H4 (cell line): ENCODE measurements around the gene VASH2. TPM values are rescaled to one million over a fixed set of nuclear protein-coding genes. Genes with fewer than 3 reads are reported as not detected.

Experiments
- DNase-seq: peaks from one replicate; pipeline ENCODE4 v3.0.0-alpha.2; 2015; ENCODE audit warnings: low spot score
- total RNA-seq: library from RNA; depleted of rRNA; stranded (reverse); fragments of >200 nt; shearing (Covaris generic); gene quantifications from 2 replicates; pipeline ENCODE4 v1.2.3, GENCODE V29; 2014; rRNA removed

The VASH2 gene
- total RNA-seq, 1 experiment from 2014 or later = 2.5 TPM

DNA sequence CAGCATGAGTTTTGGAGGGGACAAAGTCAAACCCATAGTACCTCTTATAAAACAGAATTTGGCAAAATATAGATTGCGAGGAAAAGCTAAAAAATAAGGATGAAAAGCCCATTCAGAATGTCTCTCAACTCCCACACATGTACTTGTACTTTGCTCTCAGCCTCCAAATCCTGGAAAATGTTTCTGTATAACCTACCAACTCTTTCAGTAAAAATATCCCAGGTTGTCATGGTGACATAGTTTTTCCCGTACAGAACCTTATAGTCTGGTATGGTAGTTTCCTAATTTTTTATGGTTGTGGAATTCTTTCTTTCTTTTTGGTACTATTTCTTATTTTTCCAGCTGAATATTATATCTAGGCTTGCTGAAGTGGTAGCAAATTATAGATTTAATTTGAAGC, 85.2 kb downstream of the VASH2 start:
- no peak for DNase-seq

Other genes starting within 250 kb of the VASH2 start
- 46.8 and 51.2 TPM in 2 replicates for gene NSL1, start 158.8 kb upstream of the VASH2 start, total RNA-seq
- gene TATDN3, start 158.6 kb upstream of the VASH2 start, total RNA-seq = 18.7 and 25.3 TPM in 2 replicates
- gene SPATA45, start 102.9 kb upstream of the VASH2 start, total RNA-seq = 0.75 TPM in 1 of 2 replicates, not detected in the other
- 9.3 and 9.7 TPM in 2 replicates for gene FLVCR1, start 92.3 kb upstream of the VASH2 start, total RNA-seq
- gene ANGEL2, start 65.3 kb downstream of the VASH2 start, total RNA-seq = 30.8 and 32.7 TPM in 2 replicates
- gene RPS6KC1, start 100.7 kb downstream of the VASH2 start, total RNA-seq = 11.4 and 16.6 TPM in 2 replicates